Trophoblast cell (in vitro differentiated cells and primary cell): Measurements from ENCODE around the gene KIF25.

Experiments
- DNase-seq, 2 donors: peaks; one replicate each; pipeline ENCODE4 v3.0.0-alpha.2; 2016
- H2AFZ ChIP-seq: 2 replicates; pipeline ENCODE4 v1.6.1; 2013; ENCODE audit warnings: low read length, moderate library complexity, mild to moderate bottlenecking; ENCODE audit not compliant: insufficient read depth, poor library complexity
- H2AK5ac ChIP-seq: 2 replicates; pipeline ENCODE4 v1.6.1; 2013; ENCODE audit warnings: mild to moderate bottlenecking, low read length
- H2BK120ac ChIP-seq: 2 replicates; pipeline ENCODE4 v1.6.1; 2013; ENCODE audit warnings: low read length, mild to moderate bottlenecking, moderate library complexity; ENCODE audit not compliant: insufficient read depth, poor library complexity
- H2BK12ac ChIP-seq: 2 replicates; pipeline ENCODE4 v1.6.1; 2013; ENCODE audit warnings: mild to moderate bottlenecking, low read length, moderate library complexity
- H2BK5ac ChIP-seq: 2 replicates; pipeline ENCODE4 v1.6.1; 2013; ENCODE audit warnings: low read length, low read depth, moderate library complexity, mild to moderate bottlenecking; ENCODE audit not compliant: poor library complexity
- H3K14ac ChIP-seq: 2 replicates; pipeline ENCODE4 v1.6.1; 2013; ENCODE audit warnings: mild to moderate bottlenecking, low read length
- H3K18ac ChIP-seq: 2 replicates; pipeline ENCODE4 v1.6.1; 2013; ENCODE audit warnings: mild to moderate bottlenecking, low read length
- H3K23ac ChIP-seq: 2 replicates; pipeline ENCODE4 v1.6.1; 2013; ENCODE audit warnings: low read length
- H3K27ac ChIP-seq: 2 replicates; pipeline ENCODE4 v1.5.1; 2013; ENCODE audit warnings: low read depth, mild to moderate bottlenecking, inconsistent platforms, low read length, moderate library complexity
- H3K27me3 ChIP-seq: 2 replicates; pipeline ENCODE4 v1.6.1; 2013; ENCODE audit warnings: inconsistent platforms, mild to moderate bottlenecking, low read length, moderate library complexity; ENCODE audit not compliant: insufficient read depth
- H3K36me3 ChIP-seq, 2 experiments: 1 replicate in 1 of 2; 2 replicates in 1 of 2; pipeline ENCODE4 v1.6.1; 2013; ENCODE audit warnings: low read length in 2 of 2, mild to moderate bottlenecking in 2 of 2, moderate library complexity in 1 of 2; ENCODE audit not compliant: insufficient read depth in 2 of 2, control insufficient read depth in 1 of 2
- H3K4ac ChIP-seq: 2 replicates; pipeline ENCODE4 v1.6.1; 2013; ENCODE audit warnings: low read depth, mild to moderate bottlenecking, low read length, moderate library complexity
- H3K4me1 ChIP-seq, 2 experiments: 1 replicate in 1 of 2; 2 replicates in 1 of 2; pipeline ENCODE4 v1.6.1; 2013; ENCODE audit warnings: low read length in 2 of 2, mild to moderate bottlenecking in 2 of 2, moderate library complexity in 1 of 2; ENCODE audit not compliant: insufficient read depth in 2 of 2, control insufficient read depth in 1 of 2
- H3K4me2 ChIP-seq: 2 replicates; pipeline ENCODE4 v1.6.1; 2013; ENCODE audit warnings: inconsistent platforms, mild to moderate bottlenecking, low read length, moderate library complexity
- H3K4me3 ChIP-seq: 2 replicates; pipeline ENCODE4 v1.5.1; 2013; ENCODE audit warnings: mild to moderate bottlenecking, low read depth, low read length, inconsistent platforms
- H3K79me1 ChIP-seq: one replicate; pipeline ENCODE4 v1.6.1; 2013; ENCODE audit warnings: low read length
- H3K79me2 ChIP-seq: 2 replicates; pipeline ENCODE4 v1.6.1; 2013; ENCODE audit warnings: low read length, mild to moderate bottlenecking; ENCODE audit not compliant: control insufficient read depth, insufficient read depth, poor library complexity
- H3K9ac ChIP-seq: 2 replicates; pipeline ENCODE4 v1.6.1; 2013; ENCODE audit warnings: mild to moderate bottlenecking, low read length
- H3K9me3 ChIP-seq: 2 replicates; pipeline ENCODE4 v1.6.1; 2013; ENCODE audit warnings: low read depth, mild to moderate bottlenecking, control low read depth, inconsistent platforms, low read length; ENCODE audit not compliant: insufficient read depth
- H4K12ac ChIP-seq: 2 replicates; pipeline ENCODE4 v1.6.1; 2013; ENCODE audit warnings: low read depth, mild to moderate bottlenecking, low read length, moderate library complexity
- H4K8ac ChIP-seq: 2 replicates; pipeline ENCODE4 v1.6.1; 2013; ENCODE audit warnings: low read depth, mild to moderate bottlenecking, low read length, moderate library complexity
- H4K91ac ChIP-seq: one replicate; pipeline ENCODE4 v1.6.1; 2013; ENCODE audit warnings: low read depth, mild to moderate bottlenecking, low read length, moderate library complexity
- WGBS: extraction: QIAGEN DNeasy Blood & Tissue Kit; methylation state at CpG from one replicate; pipeline ENCODE4 v1.1.7; 2013; ENCODE audit warnings: missing lambda C conversion rate; ENCODE audit not compliant: insufficient read length, insufficient coverage; ENCODE audit errors: extremely low coverage; 5-methylcytosine and 5-hydroxymethylcytosine counted together

Gene KIF25

DNA sequence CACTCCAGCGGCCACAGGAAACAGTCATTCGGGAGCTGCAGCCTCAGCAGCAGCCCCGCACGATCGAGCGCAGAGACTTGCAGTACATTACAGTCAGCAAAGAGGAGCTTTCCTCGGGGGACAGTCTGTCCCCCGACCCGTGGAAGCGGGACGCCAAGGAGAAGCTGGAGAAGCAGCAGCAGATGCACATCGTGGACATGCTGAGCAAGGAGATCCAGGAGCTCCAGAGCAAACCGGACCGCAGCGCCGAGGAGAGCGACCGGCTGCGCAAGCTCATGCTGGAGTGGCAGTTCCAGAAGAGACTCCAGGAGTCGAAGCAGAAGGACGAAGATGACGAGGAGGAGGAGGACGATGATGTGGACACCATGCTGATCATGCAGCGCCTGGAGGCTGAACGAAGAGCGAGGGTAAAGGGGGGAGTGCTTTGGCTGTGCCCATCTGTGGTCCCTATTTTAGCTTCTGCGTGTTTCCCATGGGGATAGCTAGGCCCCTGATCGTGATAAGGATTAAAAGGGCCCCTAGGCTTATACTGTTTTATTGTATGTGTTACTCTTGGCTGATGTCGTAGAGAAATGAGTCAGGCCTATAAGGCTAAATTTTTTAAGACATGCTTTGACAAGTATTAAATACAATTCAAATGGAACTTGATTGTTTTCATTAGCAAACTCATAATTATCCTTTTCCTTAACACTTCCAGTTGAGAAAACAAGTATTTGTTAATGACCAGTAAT lies 45.5 kb upstream of the KIF25 start:
- Histone ChIP-seq H4K12ac (no peak overlapping the region), H3K4me3 (no peak overlapping the region), H3K9ac (no peak overlapping the region), H3K4me1 (peaks cover 10 to 15% of the 10 kb centered on the region in 2 experiments), H3K23ac (no peak overlapping the region), H3K4ac (no peak overlapping the region), H3K4me2 (no peak overlapping the region), H4K91ac (no peak overlapping the region), H2AK5ac (no peak overlapping the region), H3K27me3 (no peaks in the 10 kb centered on the region), H3K18ac (no peak overlapping the region), H2AFZ (no peak overlapping the region), H3K79me2 (peaks cover 2% of the 10 kb centered on the region), H3K36me3 (peaks cover 28 to 38% of the 10 kb centered on the region in 2 experiments), H3K9me3 (no peaks in the 10 kb centered on the region), H2BK12ac (no peak overlapping the region), H2BK120ac (no peak overlapping the region), H4K8ac (no peak overlapping the region), H2BK5ac (no peak overlapping the region), H3K27ac (no peak overlapping the region), H3K14ac (no peak overlapping the region), H3K79me1 (peaks cover 4% of the 10 kb centered on the region)
- no peak for DNase-seq
- no CpG with 5 or more reads among the region's 29 CpGs for WGBS

GRCh38 chr6:167952512-167952859 lies 45.0 kb upstream of the KIF25 start:
- no peak overlapping the region for H2AFZ ChIP-seq
- no peak overlapping the region for H3K4me3 ChIP-seq
- H3K4me1 ChIP-seq, result peaks cover 16 to 19% of the 10 kb centered on the region in 2 experiments
- H3K14ac ChIP-seq, result no peak overlapping the region
- no peak overlapping the region for H2BK12ac ChIP-seq
- H3K9ac ChIP-seq, result no peak overlapping the region
- no peaks in the 10 kb centered on the region for H3K9me3 ChIP-seq
- no peak overlapping the region for H4K8ac ChIP-seq
- no peak for DNase-seq
- peaks cover 6% of the 10 kb centered on the region for H3K79me1 ChIP-seq
- H3K23ac ChIP-seq, result no peak overlapping the region
- no peak overlapping the region for H2BK120ac ChIP-seq
- H3K4me2 ChIP-seq, result no peak overlapping the region
- no peak overlapping the region for H4K12ac ChIP-seq
- H3K36me3 ChIP-seq, result peaks cover 29 to 38% of the 10 kb centered on the region in 2 experiments
- H2BK5ac ChIP-seq, result no peak overlapping the region
- H2AK5ac ChIP-seq, result no peak overlapping the region
- H3K79me2 ChIP-seq, result peaks cover 2% of the 10 kb centered on the region
- no peak overlapping the region for H3K27ac ChIP-seq
- no peaks in the 10 kb centered on the region for H3K27me3 ChIP-seq
- no peak overlapping the region for H3K18ac ChIP-seq
- H4K91ac ChIP-seq, result no peak overlapping the region
- no peak overlapping the region for H3K4ac ChIP-seq
- no CpG with 5 or more reads among the region's 1 CpG for WGBS

GRCh38 chr6:167953551-167953950 lies 43.9 kb upstream of the KIF25 start:
- Histone ChIP-seq H4K91ac (no peak overlapping the region), H3K79me1 (peaks cover 10% of the 10 kb centered on the region), H3K79me2 (peaks cover 2% of the 10 kb centered on the region), H3K4ac (no peak overlapping the region), H3K14ac (no peak overlapping the region), H4K8ac (no peak overlapping the region), H3K27me3 (no peaks in the 10 kb centered on the region), H3K4me2 (no peak overlapping the region), H3K4me3 (no peak overlapping the region), H4K12ac (no peak overlapping the region), H3K36me3 (peaks cover 32 to 40% of the 10 kb centered on the region in 2 experiments), H2AFZ (no peak overlapping the region), H3K9ac (no peak overlapping the region), H3K27ac (no peak overlapping the region), H3K23ac (no peak overlapping the region), H2BK120ac (no peak overlapping the region), H2BK12ac (no peak overlapping the region), H2AK5ac (no peak overlapping the region), H3K9me3 (no peaks in the 10 kb centered on the region), H3K4me1 (peaks cover 17 to 21% of the 10 kb centered on the region in 2 experiments), H2BK5ac (no peak overlapping the region), H3K18ac (no peak overlapping the region)
- DNase-seq, result peak; percentile 52 to 73
- no CpG with 5 or more reads among the region's 5 CpGs for WGBS

GRCh38 chr6:167954151-167954550 lies 43.3 kb upstream of the KIF25 start:
- Histone ChIP-seq H3K18ac (no peak overlapping the region), H3K79me2 (no peaks in the 10 kb centered on the region), H3K27me3 (no peaks in the 10 kb centered on the region), H3K4ac (no peak overlapping the region), H3K4me3 (no peak overlapping the region), H3K9ac (no peak overlapping the region), H2BK12ac (no peak overlapping the region), H3K27ac (no peak overlapping the region), H2AK5ac (no peak overlapping the region), H3K14ac (no peak overlapping the region), H4K91ac (no peak overlapping the region), H2BK5ac (no peak overlapping the region), H3K4me2 (no peak overlapping the region), H3K79me1 (peaks cover 6% of the 10 kb centered on the region), H3K9me3 (no peaks in the 10 kb centered on the region), H2AFZ (no peak overlapping the region), H2BK120ac (no peak overlapping the region), H3K36me3 (peaks cover 29 to 36% of the 10 kb centered on the region in 2 experiments), H4K12ac (no peak overlapping the region), H4K8ac (no peak overlapping the region), H3K23ac (no peak overlapping the region), H3K4me1 (peaks cover 13 to 17% of the 10 kb centered on the region in 2 experiments)
- WGBS, result no CpG with 5 or more reads among the region's 3 CpGs
- DNase-seq, result peak; percentile 58 to 97
